ENCODE measurements around the gene CDK16.

Gene CDK16

DNA sequence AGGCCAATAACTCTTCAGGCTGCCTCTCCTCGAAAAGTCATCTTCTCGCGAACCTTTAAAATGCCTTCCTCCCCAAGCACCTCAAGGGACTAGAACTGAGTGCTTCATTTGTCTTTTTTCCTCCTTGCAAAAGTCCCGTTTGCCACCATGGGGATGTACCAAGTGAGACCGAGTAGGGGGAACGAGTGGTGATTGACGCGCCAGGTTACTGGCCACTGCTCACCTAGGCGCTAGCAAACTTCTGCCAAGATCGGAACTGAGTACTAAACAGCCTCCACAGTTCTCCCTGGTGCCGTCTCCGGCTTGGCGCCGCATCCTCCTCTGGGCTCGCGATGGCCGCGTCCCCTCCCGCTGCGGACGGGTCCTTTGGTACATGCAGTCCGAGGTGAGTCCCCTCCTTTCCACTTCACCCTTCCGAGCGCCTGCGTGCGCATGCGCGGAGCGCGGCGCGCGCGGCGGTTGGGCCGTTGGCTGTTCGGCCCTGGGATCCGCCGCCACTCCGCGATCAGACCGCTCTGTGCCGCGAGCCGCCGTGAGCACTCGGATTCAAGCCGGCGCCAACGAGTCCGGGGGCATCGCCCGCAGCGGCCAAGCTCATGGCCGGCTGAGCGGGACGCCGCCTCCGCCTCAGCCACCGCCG is at the start of gene CDK16:
Gene CDK16, plus strand, starts transcription at position 402 of the 640 bp plus-strand sequence. CDS start 4,877 bp downstream, outside the sequence.
- DNase-seq: peak; percentile 73

DNA sequence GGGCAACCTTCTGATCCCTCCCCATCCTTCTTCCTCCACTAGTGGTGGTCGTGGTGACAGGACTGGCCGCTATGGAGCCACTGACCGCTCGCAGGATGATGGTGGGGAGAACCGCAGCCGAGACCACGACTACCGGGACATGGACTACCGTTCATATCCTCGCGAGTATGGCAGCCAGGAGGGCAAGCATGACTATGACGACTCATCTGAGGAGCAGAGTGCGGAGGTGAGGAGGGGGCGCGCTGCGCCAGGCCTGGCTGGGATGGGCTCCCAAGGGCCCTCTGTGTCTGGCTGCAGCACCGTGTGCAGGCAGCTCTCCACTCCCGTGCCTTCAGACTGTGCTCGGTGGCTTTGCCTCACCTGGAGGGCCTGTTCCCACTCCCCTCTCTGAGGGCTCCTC is 49.2 kb upstream of the CDK16 start:
- DNase-seq: no peak

DNA sequence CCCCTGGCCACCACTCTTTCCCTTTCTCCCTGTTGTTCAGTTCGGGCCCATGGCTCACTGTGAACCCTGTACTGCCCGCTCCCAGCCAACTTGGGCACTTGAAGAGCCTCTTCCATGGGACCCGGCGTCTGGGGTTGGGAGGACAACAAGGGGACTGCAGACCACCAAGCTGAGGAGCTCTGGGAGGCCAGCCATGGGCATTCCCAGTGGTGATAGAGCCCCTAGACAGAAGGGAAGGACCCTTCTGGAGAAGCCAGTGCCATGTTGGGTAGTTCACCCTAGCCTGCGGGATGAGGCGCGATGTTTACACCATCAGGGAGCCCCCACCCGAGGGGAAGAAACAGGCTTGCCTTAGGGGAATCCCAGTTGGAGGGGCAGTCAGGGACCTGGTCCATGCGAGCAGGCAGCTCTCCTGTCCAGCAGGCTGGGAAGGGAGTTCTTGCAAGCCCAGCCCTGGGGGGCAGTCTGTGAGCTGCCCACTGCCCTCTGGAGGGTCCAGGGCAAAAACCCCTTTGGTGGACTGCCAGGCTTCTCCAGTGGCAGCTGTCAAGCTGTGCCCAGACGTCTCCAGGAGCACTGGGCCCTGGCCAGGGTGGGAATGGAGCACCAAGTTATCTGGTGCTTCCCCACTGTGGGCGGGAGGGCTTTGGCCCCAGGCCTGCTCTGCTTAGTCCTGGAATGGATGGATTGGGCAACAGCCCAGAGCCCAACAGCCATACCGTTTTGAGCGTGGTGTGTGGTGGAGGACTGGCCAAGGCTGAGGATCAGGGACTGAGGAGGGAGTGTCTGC is 48.6 kb upstream of the CDK16 start:
- no peak for DNase-seq

DNA sequence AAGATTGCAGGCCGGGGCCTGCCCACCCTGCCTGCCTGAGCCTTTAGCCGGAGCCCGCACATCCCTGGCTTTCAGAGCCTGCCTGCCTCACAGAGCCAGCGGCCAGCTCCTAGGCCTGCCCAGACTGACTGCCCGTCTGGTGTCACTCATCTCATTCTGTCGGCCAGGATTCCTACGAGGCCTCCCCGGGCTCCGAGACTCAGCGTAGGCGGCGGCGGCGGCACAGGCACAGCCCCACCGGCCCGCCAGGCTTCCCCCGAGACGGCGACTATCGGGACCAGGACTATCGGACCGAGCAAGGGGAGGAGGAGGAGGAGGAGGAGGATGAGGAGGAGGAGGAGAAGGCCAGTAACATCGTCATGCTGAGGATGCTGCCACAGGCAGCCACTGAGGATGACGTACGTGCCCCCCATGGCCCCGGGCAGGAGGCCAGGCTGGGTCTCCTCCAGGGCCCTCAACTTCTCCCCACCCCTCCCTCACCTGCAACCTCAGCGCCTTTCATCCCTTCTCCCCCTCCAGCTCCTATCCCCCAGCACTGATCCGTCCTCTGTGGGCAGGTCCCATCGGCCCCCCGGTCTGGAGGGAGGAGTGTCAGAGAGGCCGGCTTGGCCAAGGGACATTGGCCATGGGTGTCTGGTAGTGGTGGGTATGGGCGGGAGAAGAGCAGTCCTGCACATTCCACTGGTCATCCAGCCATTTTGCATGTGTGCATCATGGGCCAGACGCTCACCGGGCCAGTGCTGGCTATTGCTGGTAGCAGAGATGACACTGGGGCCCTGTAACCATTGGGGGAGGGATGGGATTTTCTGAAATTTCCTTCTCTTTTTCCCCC is 47.4 kb upstream of the CDK16 start:
- DNase-seq: no peak

DNA sequence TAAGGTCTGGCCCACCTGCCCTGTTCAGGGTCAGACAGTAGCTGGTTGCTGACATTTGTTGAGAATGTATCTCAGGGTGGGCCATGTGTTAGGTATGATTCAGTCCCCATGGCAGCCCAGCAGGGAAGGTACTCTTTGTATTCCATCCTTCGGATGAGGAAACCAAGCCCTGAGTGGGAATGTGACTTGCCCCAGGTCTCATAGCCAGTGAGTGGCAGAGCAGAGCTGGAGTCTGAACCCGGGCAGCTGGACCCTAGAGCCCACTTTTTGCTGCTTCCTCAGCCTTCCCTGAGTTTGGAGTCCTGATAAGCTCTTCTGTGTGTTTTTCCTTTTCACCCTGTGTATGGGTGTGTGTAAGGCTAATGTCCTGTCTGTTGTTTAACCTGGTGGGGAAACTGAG is 46.5 kb upstream of the CDK16 start:
- DNase-seq: no peak

DNA sequence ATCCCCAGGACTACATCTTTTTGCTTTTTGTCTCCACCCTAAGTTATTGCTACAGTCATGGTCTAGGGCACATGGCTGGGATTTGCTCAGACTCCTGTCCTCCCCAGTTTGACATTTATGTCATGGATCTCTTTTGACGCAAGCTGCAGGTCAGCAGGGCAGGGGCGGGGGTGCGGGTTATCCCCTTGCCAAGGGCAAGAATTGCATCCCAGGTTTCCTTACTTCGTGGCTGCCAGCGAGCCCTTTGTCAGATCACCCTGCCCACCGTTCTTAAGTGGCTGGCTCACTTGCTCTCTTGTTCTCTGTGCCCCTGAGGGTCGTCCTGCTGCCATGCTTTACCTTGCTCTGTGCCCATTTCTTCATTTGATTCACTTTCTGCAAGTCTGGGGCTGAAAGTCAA is 45.9 kb upstream of the CDK16 start:
- no peak for DNase-seq

DNA sequence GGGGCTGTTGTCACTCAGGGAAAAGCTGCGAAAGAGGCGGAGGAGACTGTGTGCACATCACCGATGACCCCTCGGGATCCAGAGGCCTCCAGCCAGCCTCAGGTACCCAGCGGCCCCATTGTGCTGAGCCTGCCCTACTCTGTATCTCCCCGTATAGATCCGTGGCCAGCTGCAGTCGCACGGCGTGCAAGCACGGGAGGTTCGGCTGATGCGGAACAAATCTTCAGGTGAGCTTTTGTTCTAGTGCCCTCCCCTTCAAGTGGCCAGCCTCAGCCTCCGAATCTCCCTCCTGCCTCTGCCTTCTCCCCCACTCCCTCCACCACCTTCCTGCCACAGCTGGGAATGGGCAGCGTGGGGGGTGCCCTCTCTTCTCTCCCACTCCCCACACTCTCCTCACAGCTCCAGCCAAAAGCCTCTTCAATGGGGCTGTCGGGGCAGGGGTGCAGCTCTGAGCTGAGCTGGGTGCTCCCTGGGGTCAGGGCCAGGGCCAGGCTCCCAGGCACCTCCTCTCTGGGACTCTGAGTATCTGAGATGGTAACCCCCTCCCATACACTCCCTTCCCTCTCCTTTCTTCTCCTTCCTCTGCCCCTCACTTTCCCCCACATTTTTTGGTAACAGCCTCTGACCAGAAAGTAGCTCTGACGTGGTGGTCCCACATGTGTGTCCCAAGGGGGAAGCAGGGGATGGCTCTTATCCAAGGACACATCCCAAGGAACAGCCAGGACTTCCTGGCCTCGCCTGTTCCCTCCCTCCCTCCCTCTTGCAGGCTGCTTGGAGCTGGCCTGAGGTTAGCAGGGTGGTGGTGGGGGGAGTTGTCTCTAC is 45.3 kb upstream of the CDK16 start:
- DNase-seq: no peak

DNA sequence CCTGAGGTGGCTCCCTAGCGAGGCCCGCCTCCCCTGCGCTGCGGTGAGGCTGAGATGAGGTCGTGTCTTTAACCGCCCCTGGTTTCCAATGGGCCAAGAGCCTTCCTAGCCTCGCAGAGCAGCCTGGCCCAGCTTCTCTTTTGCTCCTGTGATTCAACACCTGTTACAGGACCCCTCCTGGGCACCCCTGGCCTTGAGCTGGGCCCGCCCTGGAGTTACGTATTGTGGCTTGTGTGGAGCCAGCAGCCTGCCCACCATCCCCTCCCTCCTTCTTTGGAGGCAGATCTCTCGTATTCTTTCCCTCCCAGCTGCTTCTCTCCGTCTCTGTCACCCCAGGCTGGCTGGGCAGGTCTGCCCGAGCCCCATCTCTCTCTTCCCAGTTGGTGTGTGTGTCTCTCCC is 44.1 kb upstream of the CDK16 start:
- no peak for DNase-seq

DNA sequence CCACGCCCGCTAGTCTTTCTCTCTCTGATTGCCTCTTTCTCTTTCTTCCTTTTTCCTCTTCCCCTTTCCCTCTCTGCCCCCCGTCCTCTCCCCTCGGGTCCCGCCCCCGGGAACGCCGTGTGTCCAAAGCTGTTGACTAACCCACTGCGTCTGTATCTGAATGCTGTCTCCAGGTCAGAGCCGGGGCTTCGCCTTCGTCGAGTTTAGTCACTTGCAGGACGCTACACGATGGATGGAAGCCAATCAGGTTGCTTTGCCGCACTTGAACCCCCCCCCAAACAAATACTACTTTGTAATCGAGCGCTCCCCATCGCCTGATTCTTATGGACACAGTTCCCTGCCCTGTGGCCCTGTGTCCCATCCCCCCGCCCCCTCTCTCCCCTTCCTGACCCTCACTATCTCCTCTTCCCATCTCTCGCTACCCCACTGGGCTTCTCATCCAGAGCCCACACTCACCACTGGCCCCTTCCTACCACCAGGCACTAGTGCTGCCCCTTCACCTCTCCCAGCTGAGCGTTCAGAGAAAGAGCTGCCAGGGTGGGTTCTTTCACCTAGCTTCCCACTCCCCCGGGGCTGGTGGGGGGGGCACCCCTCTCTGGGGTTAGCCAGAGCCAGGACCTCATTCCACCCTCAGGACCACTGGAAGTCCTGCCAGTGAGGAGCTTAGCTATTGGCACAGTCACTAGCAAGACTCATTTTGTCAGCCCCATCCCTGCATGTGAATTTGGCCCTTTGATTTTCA is 43.5 kb upstream of the CDK16 start:
- no peak for DNase-seq

DNA sequence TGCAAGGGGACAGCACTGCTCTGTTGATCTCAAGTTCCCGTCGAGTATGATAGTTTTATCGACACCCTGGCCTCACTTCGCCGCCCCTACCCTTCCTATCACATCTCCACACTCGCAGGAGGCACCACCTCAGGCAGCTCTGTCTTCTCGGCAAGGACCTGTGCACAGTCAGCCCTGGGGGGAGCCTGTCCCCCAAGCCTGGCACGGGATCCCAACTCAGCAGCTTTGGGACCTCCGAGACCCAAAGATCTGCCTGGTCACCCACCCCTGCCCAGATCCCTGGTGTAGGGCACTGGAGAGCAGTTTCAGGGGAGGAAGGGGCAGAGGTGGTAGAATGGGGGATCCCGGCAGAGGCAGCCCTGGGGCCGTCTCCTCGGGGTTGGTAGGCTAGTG is 42.9 kb upstream of the CDK16 start:
- DNase-seq: no peak

DNA sequence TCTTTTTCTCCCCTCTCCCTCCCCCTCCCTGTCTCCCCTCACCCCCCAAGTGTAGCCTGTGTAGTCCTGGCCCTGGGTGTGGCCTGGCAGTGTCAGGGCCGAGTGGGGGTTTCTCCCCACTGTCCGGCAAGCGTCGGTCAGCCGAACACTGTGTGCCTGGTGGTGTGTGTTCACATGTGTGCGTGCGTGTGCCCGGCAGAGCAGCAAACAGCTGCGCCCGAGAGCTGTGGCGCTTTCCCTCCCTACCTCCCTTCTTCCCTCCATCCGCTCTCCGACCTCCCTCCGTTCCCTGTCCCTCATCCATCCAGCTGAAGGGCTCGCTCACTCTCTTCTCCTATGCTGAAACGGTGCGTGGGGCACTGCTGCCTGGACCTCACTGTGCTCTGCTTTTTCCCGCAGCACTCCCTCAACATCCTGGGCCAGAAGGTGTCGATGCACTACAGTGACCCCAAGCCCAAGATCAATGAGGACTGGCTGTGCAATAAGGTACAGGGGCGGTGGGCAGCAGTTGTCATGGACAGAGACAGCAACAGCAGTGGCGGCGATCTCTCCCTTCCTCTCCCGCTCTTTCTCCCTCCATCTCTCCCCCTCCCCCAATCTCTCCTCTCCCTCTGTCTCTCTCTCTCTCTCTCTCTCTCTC is 42.3 kb upstream of the CDK16 start:
- no peak for DNase-seq

DNA sequence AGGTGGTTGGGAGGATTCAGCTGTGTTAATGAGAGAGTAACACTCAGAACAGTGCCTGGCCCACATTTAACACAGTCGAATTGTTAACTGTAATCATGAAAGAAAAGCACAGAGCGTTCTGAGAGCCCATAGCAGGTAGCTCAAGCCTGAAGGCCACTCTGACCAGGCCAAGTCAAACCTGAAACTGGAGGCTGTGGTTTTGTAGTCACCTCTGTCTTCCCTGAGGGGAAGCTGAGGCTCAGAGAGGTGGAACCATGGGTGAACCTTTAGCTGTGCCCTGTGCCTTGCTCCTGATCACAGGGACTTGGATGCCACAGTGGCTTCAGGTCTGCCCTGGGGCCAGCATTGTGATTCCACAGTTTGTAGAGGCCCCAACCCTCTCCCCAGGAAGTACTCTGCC is 41.4 kb upstream of the CDK16 start:
- no peak for DNase-seq

DNA sequence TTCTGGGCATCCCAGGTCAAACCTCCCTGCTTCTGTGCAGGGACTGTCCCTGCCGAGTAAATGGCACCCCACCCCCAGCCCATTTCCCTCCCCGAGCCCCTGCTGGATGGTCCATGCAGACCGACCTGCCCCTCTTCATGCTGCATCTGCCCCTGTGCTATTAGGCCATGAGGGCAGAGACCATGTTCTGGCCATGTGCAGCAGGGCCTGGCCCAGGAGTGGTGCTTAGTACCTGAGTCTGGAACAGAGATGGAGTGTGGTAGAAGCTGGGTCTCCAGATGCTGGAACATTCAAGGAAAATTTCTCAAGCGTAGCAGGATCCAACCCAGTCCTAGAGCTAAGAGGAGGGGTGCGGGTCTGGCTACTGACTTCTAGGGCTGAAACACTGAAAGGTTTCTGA is 40.1 kb upstream of the CDK16 start:
- no peak for DNase-seq

DNA sequence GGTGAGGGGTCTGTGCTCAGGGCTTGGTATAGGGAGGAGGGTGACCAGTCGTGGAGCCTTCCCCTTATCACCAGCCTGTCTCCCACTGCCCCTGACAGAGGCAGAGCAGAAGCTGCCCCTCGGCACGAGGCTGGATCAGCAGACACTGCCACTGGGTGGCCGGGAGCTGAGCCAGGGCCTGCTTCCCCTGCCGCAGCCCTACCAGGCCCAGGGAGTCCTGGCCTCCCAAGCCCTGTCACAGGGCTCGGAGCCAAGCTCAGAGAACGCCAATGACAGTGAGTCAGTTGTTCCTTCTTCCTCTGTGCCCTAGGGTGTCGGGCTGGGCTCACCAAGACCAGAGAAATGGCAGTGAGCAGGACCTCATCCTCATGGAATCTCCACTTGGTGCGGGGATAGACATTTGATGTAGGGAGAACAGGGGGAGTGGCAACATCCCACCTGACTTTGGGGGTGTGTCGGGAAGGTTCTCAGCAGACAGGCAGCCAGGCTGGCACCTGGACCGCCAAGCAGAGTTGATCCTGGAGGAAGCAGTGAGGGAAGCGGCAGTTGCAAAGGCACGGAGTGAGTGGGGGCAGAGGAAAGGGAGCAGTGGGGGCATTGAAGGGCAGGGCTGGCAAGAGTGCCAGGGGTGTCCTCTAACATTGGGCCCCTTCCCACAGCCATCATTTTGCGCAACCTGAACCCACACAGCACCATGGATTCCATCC is 39.1 kb upstream of the CDK16 start:
- DNase-seq: no peak

DNA sequence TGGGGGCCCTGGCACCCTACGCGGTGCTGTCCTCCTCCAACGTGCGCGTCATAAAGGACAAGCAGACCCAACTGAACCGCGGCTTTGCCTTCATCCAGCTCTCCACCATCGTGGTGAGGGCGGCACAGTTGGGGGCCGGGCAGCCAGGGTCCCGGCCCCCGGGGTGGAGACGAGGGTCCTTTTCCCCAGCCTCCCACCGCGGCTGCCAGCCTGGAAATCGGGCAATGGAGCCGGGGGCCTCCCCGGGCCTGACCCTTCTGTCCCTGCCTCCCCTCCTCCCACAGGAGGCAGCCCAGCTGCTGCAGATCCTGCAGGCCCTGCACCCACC is 38.6 kb upstream of the CDK16 start:
- DNase-seq: no peak

DNA sequence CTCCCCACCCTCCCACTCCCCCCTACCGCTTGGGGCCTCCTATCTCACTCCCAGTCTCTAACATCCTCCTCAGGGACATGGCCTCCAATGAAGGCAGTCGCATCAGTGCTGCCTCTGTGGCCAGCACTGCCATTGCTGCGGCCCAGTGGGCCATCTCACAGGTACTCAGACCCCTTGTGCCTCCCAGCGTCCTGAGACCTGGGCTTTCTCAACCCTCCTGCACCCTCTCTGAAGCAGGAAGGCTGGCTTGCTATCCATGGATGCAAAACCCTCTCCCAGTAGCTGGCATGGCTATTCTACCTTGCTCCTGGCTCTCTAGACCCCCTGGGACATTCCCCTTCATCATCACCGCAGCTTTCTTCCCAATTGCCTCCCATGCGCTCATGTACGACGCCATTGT is 38.1 kb upstream of the CDK16 start:
- no peak for DNase-seq

DNA sequence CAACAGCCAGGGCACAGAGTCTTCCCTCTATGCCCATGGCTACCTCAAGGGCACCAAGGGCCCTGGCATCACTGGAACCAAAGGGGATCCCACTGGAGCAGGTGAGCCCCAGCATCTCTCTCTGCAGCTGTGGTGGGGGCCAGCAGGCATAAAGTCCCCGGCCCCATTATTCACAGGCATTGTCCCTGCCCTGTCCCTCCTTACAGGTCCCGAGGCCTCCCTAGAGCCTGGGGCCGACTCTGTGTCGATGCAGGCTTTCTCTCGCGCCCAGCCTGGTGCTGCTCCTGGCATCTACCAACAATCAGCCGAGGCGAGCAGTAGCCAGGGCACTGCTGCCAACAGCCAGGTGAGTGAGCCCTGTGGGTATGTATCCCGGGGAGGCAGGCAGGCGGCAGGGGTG is 37.2 kb upstream of the CDK16 start:
- DNase-seq: no peak

DNA sequence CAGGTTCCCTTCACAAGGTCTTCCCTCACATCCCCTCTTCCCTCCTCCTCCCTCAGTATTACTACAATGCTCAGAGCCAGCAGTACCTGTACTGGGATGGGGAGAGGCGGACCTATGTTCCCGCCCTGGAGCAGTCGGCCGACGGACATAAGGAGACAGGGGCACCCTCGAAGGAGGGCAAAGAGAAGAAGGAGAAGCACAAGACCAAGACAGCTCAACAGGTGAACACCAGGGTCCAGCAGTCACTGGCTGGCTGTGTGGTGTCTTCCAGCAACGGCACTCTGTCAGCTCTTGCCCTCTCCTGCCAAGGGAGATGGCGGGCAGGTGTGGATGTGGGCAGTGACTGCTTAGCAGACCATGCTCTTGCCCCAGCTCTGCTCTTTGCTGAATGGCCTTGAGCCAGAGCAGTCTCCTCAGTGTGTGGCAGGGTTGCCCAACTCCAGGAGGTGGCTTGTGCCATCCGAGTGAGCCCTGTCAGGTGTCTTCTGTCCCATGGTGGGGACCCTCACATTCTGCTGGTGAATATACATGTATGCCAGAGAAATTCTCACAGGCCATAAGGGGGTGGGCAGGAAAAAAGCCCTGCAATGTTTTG is 36.3 kb upstream of the CDK16 start:
- no peak for DNase-seq

DNA sequence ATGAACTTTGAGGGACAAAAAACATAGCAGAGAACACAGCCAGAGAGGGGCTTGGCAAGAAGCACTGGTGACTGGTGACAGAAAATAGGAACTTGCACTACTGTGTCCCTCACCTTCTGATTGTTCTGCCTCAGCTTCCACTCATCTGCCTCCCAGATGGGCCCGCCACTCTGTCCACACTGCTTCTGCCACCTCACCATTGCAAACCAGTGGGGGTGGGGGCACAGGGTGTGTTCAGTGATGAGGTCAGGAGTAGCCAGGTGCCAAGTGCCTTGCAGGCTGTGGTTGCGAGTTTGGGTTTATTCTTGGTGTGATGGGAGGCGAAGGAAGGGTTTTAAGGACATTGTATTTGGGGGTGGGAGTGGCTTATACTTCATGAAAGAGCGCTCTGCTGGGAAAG is 34.0 kb upstream of the CDK16 start:
- no peak for DNase-seq

DNA sequence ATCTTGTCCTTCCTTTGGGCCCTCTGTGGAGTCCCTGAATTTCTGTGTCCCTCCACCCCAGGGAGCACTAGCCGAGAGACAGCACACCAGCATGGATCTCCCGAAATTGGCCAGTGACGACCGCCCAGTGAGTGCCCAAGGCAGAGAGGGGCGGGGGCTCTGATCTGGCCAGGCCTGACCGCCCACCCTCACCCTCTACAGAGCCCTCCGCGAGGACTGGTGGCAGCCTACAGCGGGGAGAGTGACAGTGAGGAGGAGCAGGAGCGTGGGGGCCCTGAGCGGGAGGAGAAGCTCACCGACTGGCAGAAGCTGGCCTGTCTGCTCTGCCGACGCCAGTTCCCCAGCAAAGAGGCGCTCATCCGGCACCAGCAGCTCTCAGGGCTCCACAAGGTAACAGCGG is 33.2 kb upstream of the CDK16 start:
- DNase-seq: no peak

All from activated CD4-positive, alpha-beta T cell treated with anti-CD3 and anti-CD28 coated beads for 48 hours (primary cell).